Endothelial cell of umbilical vein (primary cell): ENCODE measurements around the gene MGST2.

Experiments used
- EZH2 ChIP-seq: IDR thresholded peaks from 2 replicates; pipeline ENCODE4 v1.6.1; 2012; ENCODE audit warnings: borderline replicate concordance, low read depth, mild to moderate bottlenecking, moderate library complexity, low read length, inconsistent platforms; ENCODE audit not compliant: severe bottlenecking
- FOS ChIP-seq: IDR thresholded peaks from 2 replicates; pipeline ENCODE4 v1.6.1; 2011; ENCODE audit warnings: mild to moderate bottlenecking, low read length, moderate library complexity, borderline replicate concordance; ENCODE audit not compliant: insufficient read depth
- GATA2 ChIP-seq: IDR thresholded peaks from 2 replicates; pipeline ENCODE4 v1.7.0; 2011; ENCODE audit warnings: low read depth, mild to moderate bottlenecking, moderate library complexity, mixed read lengths, low read length; ENCODE audit not compliant: insufficient read length, insufficient read depth
- JUN ChIP-seq: IDR thresholded peaks from 2 replicates; pipeline ENCODE4 v1.6.1; 2011; ENCODE audit warnings: borderline replicate concordance, low read depth; ENCODE audit not compliant: insufficient read length, insufficient read depth
- MAX ChIP-seq: IDR thresholded peaks from 2 replicates; pipeline ENCODE4 v1.6.1; 2011; ENCODE audit not compliant: insufficient read depth, insufficient read length
- MYC ChIP-seq: IDR thresholded peaks from one replicate; pipeline ENCODE4 v1.6.1; 2011; ENCODE audit warnings: mild to moderate bottlenecking, low read depth, low read length
- POLR2A ChIP-seq: IDR thresholded peaks from 2 replicates; pipeline ENCODE4 v1.6.1; 2012; ENCODE audit warnings: low read depth, mild to moderate bottlenecking, control low read depth, low read length
- POLR2AphosphoS5 ChIP-seq: IDR thresholded peaks from 2 replicates; pipeline ENCODE4 v1.6.1; 2012; ENCODE audit warnings: low read depth, mild to moderate bottlenecking, control low read depth, low read length, moderate library complexity; ENCODE audit not compliant: insufficient read depth
- TF ChIP-seq, protein P1 (sequence below), 2 donors: IDR thresholded peaks; 1 replicate in 1 of 2; 2 replicates in 1 of 2; pipeline ENCODE4 v1.5.1; 2011; ENCODE audit warnings: low read length in 2 of 2, mild to moderate bottlenecking in 2 of 2, moderate library complexity in 2 of 2, control low read depth in 1 of 2, inconsistent platforms in 1 of 2, low read depth in 1 of 2; ENCODE audit not compliant: insufficient read depth in 1 of 2; ENCODE audit errors: extremely low read depth in 1 of 2

GRCh38 chr4:139700568-139700967, 34.9 kb downstream of the MGST2 start:
- no peak for TF ChIP-seq POLR2AphosphoS5
- TF ChIP-seq, protein P1, sequence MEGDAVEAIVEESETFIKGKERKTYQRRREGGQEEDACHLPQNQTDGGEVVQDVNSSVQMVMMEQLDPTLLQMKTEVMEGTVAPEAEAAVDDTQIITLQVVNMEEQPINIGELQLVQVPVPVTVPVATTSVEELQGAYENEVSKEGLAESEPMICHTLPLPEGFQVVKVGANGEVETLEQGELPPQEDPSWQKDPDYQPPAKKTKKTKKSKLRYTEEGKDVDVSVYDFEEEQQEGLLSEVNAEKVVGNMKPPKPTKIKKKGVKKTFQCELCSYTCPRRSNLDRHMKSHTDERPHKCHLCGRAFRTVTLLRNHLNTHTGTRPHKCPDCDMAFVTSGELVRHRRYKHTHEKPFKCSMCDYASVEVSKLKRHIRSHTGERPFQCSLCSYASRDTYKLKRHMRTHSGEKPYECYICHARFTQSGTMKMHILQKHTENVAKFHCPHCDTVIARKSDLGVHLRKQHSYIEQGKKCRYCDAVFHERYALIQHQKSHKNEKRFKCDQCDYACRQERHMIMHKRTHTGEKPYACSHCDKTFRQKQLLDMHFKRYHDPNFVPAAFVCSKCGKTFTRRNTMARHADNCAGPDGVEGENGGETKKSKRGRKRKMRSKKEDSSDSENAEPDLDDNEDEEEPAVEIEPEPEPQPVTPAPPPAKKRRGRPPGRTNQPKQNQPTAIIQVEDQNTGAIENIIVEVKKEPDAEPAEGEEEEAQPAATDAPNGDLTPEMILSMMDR (IDR thresholded peaks at IDR 0.05; ENCODE audit: extremely low read depth in 1 of 2, insufficient read depth in 1 of 2, low read depth in 1 of 2, low read length in 2 of 2), result no peak
- TF ChIP-seq EZH2, result no peak
- TF ChIP-seq MAX, result no peak
- no peak for TF ChIP-seq POLR2A
- TF ChIP-seq GATA2, result no peak
- TF ChIP-seq MYC, result no peak
- TF ChIP-seq JUN, result no peak
- no peak for TF ChIP-seq FOS
